GM12801 (cell line): ENCODE results near the gene TPSB2.

Source experiments
- TF ChIP-seq, protein P1 (sequence below): IDR thresholded peaks from one replicate; pipeline ENCODE4 v1.5.1; 2011; ENCODE audit warnings: control low read depth; ENCODE audit not compliant: insufficient read length; ENCODE audit errors: extremely low read depth

The TPSB2 gene

DNA sequence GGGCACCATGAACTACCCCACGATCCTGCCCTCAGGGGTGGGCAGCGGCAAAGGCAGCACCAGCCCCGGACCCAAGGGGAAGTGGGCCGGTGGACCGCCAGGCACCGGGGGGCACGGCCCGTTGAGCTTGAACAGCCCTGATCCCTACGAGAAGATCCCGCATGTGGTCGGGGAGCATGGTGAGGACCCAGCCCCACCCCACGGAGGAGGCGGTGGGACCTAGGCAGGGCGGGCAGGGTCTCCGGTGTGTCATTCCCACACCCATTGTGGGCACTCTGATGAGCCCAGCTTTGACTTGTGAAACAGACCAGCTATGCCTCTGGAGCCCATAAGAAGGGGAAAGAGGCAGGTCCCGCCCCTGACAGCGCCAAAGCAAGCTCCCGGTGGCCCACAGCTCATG, 27.7 kb downstream of the TPSB2 start:
- TF ChIP-seq, protein P1, sequence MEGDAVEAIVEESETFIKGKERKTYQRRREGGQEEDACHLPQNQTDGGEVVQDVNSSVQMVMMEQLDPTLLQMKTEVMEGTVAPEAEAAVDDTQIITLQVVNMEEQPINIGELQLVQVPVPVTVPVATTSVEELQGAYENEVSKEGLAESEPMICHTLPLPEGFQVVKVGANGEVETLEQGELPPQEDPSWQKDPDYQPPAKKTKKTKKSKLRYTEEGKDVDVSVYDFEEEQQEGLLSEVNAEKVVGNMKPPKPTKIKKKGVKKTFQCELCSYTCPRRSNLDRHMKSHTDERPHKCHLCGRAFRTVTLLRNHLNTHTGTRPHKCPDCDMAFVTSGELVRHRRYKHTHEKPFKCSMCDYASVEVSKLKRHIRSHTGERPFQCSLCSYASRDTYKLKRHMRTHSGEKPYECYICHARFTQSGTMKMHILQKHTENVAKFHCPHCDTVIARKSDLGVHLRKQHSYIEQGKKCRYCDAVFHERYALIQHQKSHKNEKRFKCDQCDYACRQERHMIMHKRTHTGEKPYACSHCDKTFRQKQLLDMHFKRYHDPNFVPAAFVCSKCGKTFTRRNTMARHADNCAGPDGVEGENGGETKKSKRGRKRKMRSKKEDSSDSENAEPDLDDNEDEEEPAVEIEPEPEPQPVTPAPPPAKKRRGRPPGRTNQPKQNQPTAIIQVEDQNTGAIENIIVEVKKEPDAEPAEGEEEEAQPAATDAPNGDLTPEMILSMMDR: no peak

DNA sequence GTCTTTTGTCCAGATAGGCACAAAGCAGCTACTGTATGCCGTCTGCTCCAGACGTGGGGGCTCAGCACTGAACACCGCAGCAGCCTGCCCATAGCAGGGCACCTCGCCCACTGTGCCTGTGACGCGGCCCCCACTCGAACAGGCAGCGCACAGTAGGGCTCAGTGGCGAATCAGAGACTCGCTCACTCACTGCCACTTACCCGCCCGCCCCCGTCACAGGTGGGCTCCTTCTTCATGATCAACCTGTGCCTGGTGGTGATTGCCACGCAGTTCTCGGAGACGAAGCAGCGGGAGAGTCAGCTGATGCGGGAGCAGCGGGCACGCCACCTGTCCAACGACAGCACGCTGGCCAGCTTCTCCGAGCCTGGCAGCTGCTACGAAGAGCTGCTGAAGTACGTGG, 28.5 kb downstream of the TPSB2 start:
- TF ChIP-seq, protein P1: no peak

DNA sequence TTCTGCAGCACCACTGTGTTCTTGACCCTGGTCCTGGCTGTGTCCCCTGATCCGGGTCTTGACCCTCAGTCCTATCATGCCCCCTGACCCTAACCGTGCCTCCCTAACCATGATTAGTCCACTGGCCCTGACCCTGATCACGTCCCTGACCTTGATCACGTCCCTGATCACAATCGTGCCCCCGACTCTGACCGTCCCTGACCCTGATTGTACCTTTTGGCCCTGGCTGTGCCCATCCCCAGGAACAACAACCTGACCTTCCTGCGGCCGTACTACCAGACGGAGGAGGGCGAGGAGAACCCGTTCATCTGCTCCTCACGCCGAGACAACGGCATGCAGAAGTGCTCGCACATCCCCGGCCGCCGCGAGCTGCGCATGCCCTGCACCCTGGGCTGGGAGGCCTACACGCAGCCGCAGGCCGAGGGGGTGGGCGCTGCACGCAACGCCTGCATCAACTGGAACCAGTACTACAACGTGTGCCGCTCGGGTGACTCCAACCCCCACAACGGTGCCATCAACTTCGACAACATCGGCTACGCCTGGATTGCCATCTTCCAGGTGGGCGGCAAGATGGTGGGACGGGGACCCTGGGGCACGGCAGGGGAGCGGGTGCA, 29.9 kb downstream of the TPSB2 start:
- TF ChIP-seq, protein P1: no peak

DNA sequence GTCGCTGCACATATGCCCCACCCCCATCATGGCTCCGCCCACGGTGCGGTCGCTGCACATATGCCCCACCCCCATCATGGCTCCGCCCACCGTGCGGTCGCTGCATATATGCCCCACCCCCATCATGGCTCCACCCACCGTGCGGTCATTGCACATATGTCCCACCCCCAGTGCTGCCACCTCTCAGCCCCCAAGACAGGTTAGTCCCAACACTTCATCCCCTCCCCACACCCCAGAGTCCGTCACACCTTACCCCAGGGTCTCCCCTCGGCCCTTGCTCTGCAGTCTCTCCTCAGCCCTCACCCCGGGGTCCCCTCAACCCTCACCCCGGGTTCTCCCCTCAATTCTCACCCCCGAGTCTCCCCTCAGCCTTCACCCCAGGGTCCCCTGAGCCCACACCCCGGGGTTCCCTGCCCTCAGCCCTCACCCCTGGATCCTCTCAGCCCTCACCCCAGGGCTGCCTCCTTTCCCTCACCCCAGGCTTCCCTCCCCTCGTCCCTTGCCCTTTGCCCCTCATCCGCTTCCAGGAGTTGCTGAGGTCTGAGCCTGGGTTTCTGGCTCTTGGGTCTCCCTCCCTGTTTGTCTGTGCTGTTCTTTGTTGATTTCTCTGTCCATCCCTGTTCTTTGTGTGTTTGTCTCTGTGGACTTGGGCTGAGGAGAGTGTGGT, 30.5 kb downstream of the TPSB2 start:
- TF ChIP-seq, protein P1: no peak

DNA sequence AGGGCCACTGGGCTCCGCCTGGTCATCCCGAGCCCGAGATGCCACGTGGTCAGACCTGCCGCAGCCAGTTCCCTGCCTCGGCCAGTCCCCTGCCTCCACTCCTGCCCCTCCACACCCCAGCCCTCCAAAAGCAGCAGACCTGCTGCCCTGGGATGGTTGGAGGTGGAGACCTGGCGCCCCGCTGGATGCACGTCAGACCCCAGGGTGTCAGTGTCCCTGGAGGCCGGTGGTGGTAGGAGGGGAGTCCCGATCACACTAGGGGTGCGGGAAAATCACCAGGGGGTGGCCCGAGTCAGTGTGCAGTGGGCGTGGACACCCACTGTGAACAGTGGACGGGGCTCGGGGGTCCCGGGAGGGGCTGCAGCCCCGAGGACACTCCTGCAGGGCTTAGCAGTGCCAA, 31.8 kb downstream of the TPSB2 start:
- TF ChIP-seq, protein P1: no peak

DNA sequence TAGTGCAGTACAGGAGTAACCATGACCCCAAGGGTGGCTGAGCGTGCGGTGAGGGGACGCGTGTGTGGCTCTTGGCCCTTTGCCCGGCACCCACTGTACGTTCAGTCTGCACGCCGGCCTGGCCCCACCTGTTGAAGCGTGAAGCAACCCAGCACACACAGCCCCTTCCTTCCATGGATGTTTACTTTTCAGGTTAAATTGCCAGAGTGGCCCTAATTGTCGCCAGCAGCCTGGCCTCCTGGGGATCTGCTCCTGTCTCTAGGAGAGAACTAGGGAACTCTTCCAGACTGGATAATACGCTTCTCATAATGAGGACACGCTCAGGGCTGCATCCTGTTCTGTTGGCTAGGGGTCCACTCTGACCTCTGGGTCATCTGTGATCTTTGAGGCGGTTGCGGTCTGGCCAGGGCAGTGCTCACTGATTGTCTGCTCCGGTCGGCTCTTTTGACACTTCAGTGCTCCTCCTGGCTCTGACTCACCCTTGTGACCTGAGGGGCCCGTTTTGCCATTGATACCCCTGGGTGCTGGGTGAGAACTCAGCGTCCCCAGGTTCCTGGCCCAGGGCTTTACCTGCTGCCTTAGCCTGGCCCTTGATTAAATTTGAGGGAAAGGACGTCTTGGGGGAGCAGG, 32.6 kb downstream of the TPSB2 start:
- TF ChIP-seq, protein P1: no peak

DNA sequence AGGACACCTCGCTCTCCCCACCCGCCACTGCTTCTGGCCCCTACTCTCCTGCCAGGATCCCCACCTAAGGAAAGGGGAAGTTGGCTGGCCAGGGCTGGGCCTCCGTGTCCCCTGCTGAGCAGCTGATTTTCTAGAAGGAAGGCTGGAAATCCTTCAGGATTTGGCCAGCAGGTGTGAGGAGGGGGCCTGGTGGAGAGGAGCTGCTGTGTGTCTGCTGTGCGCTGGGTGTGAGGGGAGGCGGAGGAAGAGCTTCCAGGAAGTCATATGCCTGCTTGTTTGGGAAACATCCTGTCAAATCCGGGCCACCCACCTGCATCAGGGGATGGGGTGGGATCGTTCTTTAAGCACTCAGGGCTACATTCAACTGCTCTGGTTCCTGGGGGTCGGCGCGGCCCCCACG, 33.5 kb downstream of the TPSB2 start:
- TF ChIP-seq, protein P1: no peak
